Trophoblast cell (in vitro differentiated cells and primary cell): ENCODE measurements around the gene SRXN1.
A peak's percentile ranks its signal among the peaks of the same experiment; 100 is the strongest.

Experiments
- DNase-seq, 2 donors: peaks; one replicate each; pipeline ENCODE4 v3.0.0-alpha.2; 2016
- H2AFZ ChIP-seq: 2 replicates; pipeline ENCODE4 v1.6.1; 2013; ENCODE audit warnings: low read length, moderate library complexity, mild to moderate bottlenecking; ENCODE audit not compliant: insufficient read depth, poor library complexity
- H2AK5ac ChIP-seq: 2 replicates; pipeline ENCODE4 v1.6.1; 2013; ENCODE audit warnings: mild to moderate bottlenecking, low read length
- H2BK120ac ChIP-seq: 2 replicates; pipeline ENCODE4 v1.6.1; 2013; ENCODE audit warnings: low read length, mild to moderate bottlenecking, moderate library complexity; ENCODE audit not compliant: insufficient read depth, poor library complexity
- H2BK12ac ChIP-seq: 2 replicates; pipeline ENCODE4 v1.6.1; 2013; ENCODE audit warnings: mild to moderate bottlenecking, low read length, moderate library complexity
- H2BK5ac ChIP-seq: 2 replicates; pipeline ENCODE4 v1.6.1; 2013; ENCODE audit warnings: low read length, low read depth, moderate library complexity, mild to moderate bottlenecking; ENCODE audit not compliant: poor library complexity
- H3K14ac ChIP-seq: 2 replicates; pipeline ENCODE4 v1.6.1; 2013; ENCODE audit warnings: mild to moderate bottlenecking, low read length
- H3K18ac ChIP-seq: 2 replicates; pipeline ENCODE4 v1.6.1; 2013; ENCODE audit warnings: mild to moderate bottlenecking, low read length
- H3K23ac ChIP-seq: 2 replicates; pipeline ENCODE4 v1.6.1; 2013; ENCODE audit warnings: low read length
- H3K27ac ChIP-seq: 2 replicates; pipeline ENCODE4 v1.5.1; 2013; ENCODE audit warnings: low read depth, mild to moderate bottlenecking, inconsistent platforms, low read length, moderate library complexity
- H3K27me3 ChIP-seq: 2 replicates; pipeline ENCODE4 v1.6.1; 2013; ENCODE audit warnings: inconsistent platforms, mild to moderate bottlenecking, low read length, moderate library complexity; ENCODE audit not compliant: insufficient read depth
- H3K36me3 ChIP-seq, 2 experiments: 1 replicate in 1 of 2; 2 replicates in 1 of 2; pipeline ENCODE4 v1.6.1; 2013; ENCODE audit warnings: low read length in 2 of 2, mild to moderate bottlenecking in 2 of 2, moderate library complexity in 1 of 2; ENCODE audit not compliant: insufficient read depth in 2 of 2, control insufficient read depth in 1 of 2
- H3K4ac ChIP-seq: 2 replicates; pipeline ENCODE4 v1.6.1; 2013; ENCODE audit warnings: low read depth, mild to moderate bottlenecking, low read length, moderate library complexity
- H3K4me1 ChIP-seq, 2 experiments: 1 replicate in 1 of 2; 2 replicates in 1 of 2; pipeline ENCODE4 v1.6.1; 2013; ENCODE audit warnings: low read length in 2 of 2, mild to moderate bottlenecking in 2 of 2, moderate library complexity in 1 of 2; ENCODE audit not compliant: insufficient read depth in 2 of 2, control insufficient read depth in 1 of 2
- H3K4me2 ChIP-seq: 2 replicates; pipeline ENCODE4 v1.6.1; 2013; ENCODE audit warnings: inconsistent platforms, mild to moderate bottlenecking, low read length, moderate library complexity
- H3K4me3 ChIP-seq: 2 replicates; pipeline ENCODE4 v1.5.1; 2013; ENCODE audit warnings: mild to moderate bottlenecking, low read depth, low read length, inconsistent platforms
- H3K79me1 ChIP-seq: one replicate; pipeline ENCODE4 v1.6.1; 2013; ENCODE audit warnings: low read length
- H3K79me2 ChIP-seq: 2 replicates; pipeline ENCODE4 v1.6.1; 2013; ENCODE audit warnings: low read length, mild to moderate bottlenecking; ENCODE audit not compliant: control insufficient read depth, insufficient read depth, poor library complexity
- H3K9ac ChIP-seq: 2 replicates; pipeline ENCODE4 v1.6.1; 2013; ENCODE audit warnings: mild to moderate bottlenecking, low read length
- H3K9me3 ChIP-seq: 2 replicates; pipeline ENCODE4 v1.6.1; 2013; ENCODE audit warnings: low read depth, mild to moderate bottlenecking, control low read depth, inconsistent platforms, low read length; ENCODE audit not compliant: insufficient read depth
- H4K12ac ChIP-seq: 2 replicates; pipeline ENCODE4 v1.6.1; 2013; ENCODE audit warnings: low read depth, mild to moderate bottlenecking, low read length, moderate library complexity
- H4K8ac ChIP-seq: 2 replicates; pipeline ENCODE4 v1.6.1; 2013; ENCODE audit warnings: low read depth, mild to moderate bottlenecking, low read length, moderate library complexity
- H4K91ac ChIP-seq: one replicate; pipeline ENCODE4 v1.6.1; 2013; ENCODE audit warnings: low read depth, mild to moderate bottlenecking, low read length, moderate library complexity
- WGBS: extraction: QIAGEN DNeasy Blood & Tissue Kit; methylation state at CpG from one replicate; pipeline ENCODE4 v1.1.7; 2013; ENCODE audit warnings: missing lambda C conversion rate; ENCODE audit not compliant: insufficient read length, insufficient coverage; ENCODE audit errors: extremely low coverage; 5-methylcytosine and 5-hydroxymethylcytosine counted together

The SRXN1 gene

DNA sequence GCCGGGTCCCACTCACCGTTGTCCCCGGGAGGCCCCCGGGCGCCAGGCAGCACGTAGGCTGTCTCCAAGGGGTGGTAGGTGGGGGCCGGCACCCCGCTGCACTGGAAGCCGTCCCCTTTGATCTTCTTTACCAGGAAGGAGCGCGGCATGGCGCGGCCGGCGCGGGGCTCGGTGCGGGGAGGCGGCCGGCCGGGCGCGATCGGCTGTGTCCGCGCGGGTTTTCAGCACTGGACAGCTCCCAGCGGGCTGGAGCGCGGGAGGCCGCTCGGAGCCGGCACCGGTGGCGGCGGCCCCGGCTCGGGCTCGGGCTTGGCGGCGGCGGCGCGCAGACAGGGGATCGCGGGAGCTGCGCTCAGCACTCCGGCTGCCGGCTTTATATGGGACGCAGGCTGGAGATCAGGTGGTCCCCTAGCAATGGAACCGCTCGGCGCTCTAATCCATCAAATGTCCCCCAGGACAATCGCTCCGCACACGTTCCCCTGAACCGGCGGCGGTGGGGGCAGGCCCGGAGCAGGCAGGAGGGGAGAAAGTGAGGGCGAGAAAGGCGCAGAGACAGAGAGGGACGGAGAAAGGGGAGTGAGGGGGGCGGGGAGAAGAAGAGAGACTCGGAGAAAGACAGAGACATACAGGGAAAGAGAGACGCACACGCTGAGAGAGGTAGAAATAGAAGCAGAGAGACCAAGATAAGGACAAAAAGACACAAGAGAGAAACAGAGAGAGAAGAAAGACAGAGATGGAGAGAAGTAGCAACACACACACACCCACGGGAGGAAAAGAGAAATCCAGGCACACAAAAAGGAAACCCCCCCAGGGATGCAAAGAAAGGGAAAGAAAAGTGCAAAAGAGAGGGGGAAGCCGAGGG lies 22.7 kb upstream of the SRXN1 start, which contains the start of gene SCRT2:
Gene SCRT2, minus strand, starts transcription at position 350 of the 862 bp plus-strand sequence. Its CDS starts 201 bp downstream, at position 149.
- Histone ChIP-seq H2AFZ (peak within 1 kb of the TSS; percentile 21), H3K27ac (no peak within 1 kb of the TSS), H3K4ac (no peak within 1 kb of the TSS), H2AK5ac (no peak within 1 kb of the TSS), H2BK120ac (no peak within 1 kb of the TSS), H3K4me3 (no peak within 1 kb of the TSS), H3K9me3 (peaks cover 10% of the 10 kb centered on the region), H4K8ac (no peak within 1 kb of the TSS), H4K91ac (no peak within 1 kb of the TSS), H3K23ac (peak within 1 kb of the TSS; percentile 15), H3K9ac (no peak within 1 kb of the TSS), H3K18ac (no peak within 1 kb of the TSS), H3K79me2 (no peaks in the 10 kb centered on the region), H3K79me1 (no peaks in the 10 kb centered on the region), H2BK12ac (no peak within 1 kb of the TSS), H3K27me3 (peaks cover 31% of the 10 kb centered on the region), H4K12ac (no peak within 1 kb of the TSS), H2BK5ac (no peak within 1 kb of the TSS), H3K4me2 (peak within 1 kb of the TSS; percentile 56), H3K36me3 (no peaks in the 10 kb centered on the region), H3K14ac (no peak within 1 kb of the TSS), H3K4me1 (peaks cover 0 to 3% of the 10 kb centered on the region in 2 experiments)
- WGBS, result no CpG with 5 or more reads among the region's 69 CpGs
- DNase-seq, result peak; percentile 76 to 85

DNA sequence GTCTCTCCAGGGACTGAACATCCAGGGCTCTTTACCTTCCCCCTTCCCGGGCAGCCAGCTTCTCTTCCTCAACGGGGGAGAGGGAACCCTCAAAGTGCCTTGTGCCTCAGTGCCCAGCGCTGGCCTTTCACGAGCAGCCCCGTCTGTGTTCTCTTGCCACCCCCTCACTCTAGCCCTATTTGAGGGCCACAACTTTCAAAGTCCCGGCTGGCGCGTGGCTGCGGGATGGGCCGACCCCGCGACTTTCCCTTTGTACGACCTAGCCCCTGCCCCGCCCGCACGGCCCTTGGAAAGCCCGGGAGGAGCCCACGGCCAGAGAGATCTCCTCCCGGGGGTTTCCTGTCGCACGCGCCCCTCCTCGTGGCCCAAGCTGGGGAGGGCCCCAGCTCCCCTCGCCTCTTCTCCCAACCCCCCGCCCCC lies 22.0 kb upstream of the SRXN1 start:
- Histone ChIP-seq H2BK120ac (no peak overlapping the region), H3K9ac (no peak overlapping the region), H2AFZ (no peak overlapping the region), H2AK5ac (no peak overlapping the region), H3K79me2 (no peaks in the 10 kb centered on the region), H2BK12ac (no peak overlapping the region), H4K12ac (no peak overlapping the region), H3K27me3 (peaks cover 31% of the 10 kb centered on the region), H4K91ac (no peak overlapping the region), H3K9me3 (peaks cover 10% of the 10 kb centered on the region), H3K4me3 (no peak overlapping the region), H4K8ac (no peak overlapping the region), H3K36me3 (no peaks in the 10 kb centered on the region), H3K79me1 (no peaks in the 10 kb centered on the region), H3K4ac (no peak overlapping the region), H3K23ac (no peak overlapping the region), H3K18ac (no peak overlapping the region), H3K27ac (no peak overlapping the region), H2BK5ac (no peak overlapping the region), H3K4me1 (peaks cover 0 to 3% of the 10 kb centered on the region in 2 experiments), H3K4me2 (peak overlapping the region; percentile 56), H3K14ac (no peak overlapping the region)
- no peak for DNase-seq
- WGBS, result no CpG with 5 or more reads among the region's 25 CpGs

DNA sequence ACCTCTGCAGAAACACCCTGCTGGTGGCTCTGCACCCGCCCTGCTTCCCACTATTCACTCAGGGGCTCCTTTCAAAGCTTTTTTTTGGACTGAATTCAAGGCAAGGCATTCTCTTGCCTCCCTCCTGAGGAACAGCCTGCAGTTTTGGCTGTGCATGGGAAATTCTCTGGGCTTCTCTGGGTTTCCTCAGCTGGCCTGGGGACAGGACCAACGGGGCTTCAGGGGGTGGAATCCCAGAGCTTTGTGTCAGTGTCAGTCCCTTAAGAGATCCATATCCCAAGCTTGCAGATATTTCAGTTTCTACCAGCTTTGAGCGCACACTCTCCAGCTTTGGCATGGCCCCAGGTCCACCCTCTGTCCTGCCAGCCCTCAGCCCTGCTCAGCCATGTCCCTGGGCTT lies 20.6 kb upstream of the SRXN1 start:
- WGBS, result no CpG with 5 or more reads among the region's 3 CpGs

DNA sequence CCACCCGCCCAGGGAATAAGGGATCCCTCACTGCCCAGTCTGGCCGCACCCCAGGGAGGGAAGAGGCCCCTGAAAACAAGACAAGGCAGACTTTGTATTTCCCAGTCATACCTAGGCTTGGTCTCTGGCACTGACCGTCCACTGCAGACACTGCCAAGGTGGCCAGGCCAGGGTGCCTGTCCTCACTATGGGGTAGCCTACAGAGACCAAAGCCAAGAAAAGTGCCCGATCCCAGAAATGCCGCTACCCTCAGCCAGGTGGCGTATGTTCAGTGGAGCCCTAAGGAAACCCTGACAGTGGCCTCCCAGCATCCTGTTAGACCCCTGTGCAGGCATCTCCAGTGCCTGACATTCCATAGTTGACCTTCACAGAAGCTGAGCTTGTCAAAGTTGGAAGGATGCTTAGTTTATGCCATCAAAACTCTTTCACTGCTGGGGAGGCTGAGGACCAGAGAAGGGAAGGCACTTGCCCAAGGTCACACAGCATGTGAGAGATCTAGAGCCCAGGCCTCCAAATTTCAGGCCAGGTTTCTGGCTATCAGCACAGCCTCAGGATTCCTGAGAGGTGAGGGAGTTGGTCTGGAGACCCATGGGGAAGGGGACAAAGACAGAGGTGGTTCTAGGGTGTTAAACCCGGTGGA lies 20.1 kb upstream of the SRXN1 start:
- H3K23ac ChIP-seq, result no peak overlapping the region
- no peak overlapping the region for H2BK5ac ChIP-seq
- no peak overlapping the region for H3K4me3 ChIP-seq
- no peak overlapping the region for H4K8ac ChIP-seq
- H2BK12ac ChIP-seq, result no peak overlapping the region
- H4K12ac ChIP-seq, result no peak overlapping the region
- H3K4me2 ChIP-seq, result no peak overlapping the region
- no peak overlapping the region for H3K18ac ChIP-seq
- peak in 1 of 2 donors; percentile 13 for DNase-seq
- no peak overlapping the region for H3K4ac ChIP-seq
- H3K14ac ChIP-seq, result no peak overlapping the region
- H2AK5ac ChIP-seq, result no peak overlapping the region
- no peak overlapping the region for H3K9ac ChIP-seq
- H3K9me3 ChIP-seq, result peaks cover 10% of the 10 kb centered on the region
- no peaks in the 10 kb centered on the region for H3K79me2 ChIP-seq
- H2AFZ ChIP-seq, result no peak overlapping the region
- H3K36me3 ChIP-seq, result no peaks in the 10 kb centered on the region
- H3K27me3 ChIP-seq, result peaks cover 31% of the 10 kb centered on the region
- no peak overlapping the region for H2BK120ac ChIP-seq
- H3K4me1 ChIP-seq, result peaks cover 0 to 3% of the 10 kb centered on the region in 2 experiments
- no peaks in the 10 kb centered on the region for H3K79me1 ChIP-seq
- no CpG with 5 or more reads among the region's 7 CpGs for WGBS
- H4K91ac ChIP-seq, result no peak overlapping the region
- no peak overlapping the region for H3K27ac ChIP-seq

More for the DNA sequence above, 20.6 kb upstream of the SRXN1 start:
- Histone ChIP-seq H3K23ac (no peak overlapping the region), H2BK5ac (no peak overlapping the region), H3K79me1 (no peaks in the 10 kb centered on the region), H4K8ac (no peak overlapping the region), H3K18ac (no peak overlapping the region), H3K4me3 (no peak overlapping the region), H3K4me1 (peaks cover 0 to 3% of the 10 kb centered on the region in 2 experiments), H3K27me3 (peaks cover 31% of the 10 kb centered on the region), H2BK120ac (no peak overlapping the region), H2AK5ac (no peak overlapping the region), H3K9me3 (peaks cover 10% of the 10 kb centered on the region), H3K4me2 (no peak overlapping the region), H2AFZ (no peak overlapping the region), H2BK12ac (no peak overlapping the region), H4K12ac (no peak overlapping the region), H3K36me3 (no peaks in the 10 kb centered on the region), H3K14ac (no peak overlapping the region), H3K4ac (no peak overlapping the region), H3K79me2 (no peaks in the 10 kb centered on the region), H4K91ac (no peak overlapping the region), H3K27ac (no peak overlapping the region), H3K9ac (no peak overlapping the region)
- no peak for DNase-seq
